ENCODE measurements around the gene ARID5A.

- TF ChIP-seq POLR2AphosphoS5 (IDR thresholded peaks at IDR 0.05; ENCODE audit: borderline replicate concordance, low read depth, low read length) (no peak), EZH2 (IDR thresholded peaks at IDR 0.05) (no peak), FOXP2 (optimal IDR thresholded peaks at IDR 0.05; ENCODE audit: control extremely low read depth, extremely low read length, insufficient read depth) (no peak)
Observed at GRCh38 chr2:96550787-96551604, 14.4 kb downstream of the ARID5A start.

All from SK-N-MC (cell line).